Liver (tissue), 9 donors: ENCODE results near the gene TNS1. TPM values are rescaled to one million over a fixed set of nuclear protein-coding genes. Genes with fewer than 3 reads are reported as not detected.

ENCODE experiments used
- DNase-seq: peaks from one replicate; pipeline ENCODE4 v3.0.0-alpha.2; 2017; ENCODE audit warnings: low spot score
- H3K27ac ChIP-seq, 2 donors: one replicate each; pipeline ENCODE4 v1.7.0; 2013; ENCODE audit warnings: inconsistent platforms in 2 of 2, low read length in 2 of 2, control low read depth in 1 of 2, low read depth in 1 of 2, mild to moderate bottlenecking in 1 of 2
- H3K27me3 ChIP-seq, 4 donors: one replicate each; pipeline versions ENCODE4 v1.6.1 to v1.7.0; 2013; ENCODE audit warnings: low read length in 3 of 4, inconsistent platforms in 1 of 4, mild to moderate bottlenecking in 1 of 4, moderate library complexity in 1 of 4; ENCODE audit not compliant: control insufficient read depth in 4 of 4, insufficient read depth in 4 of 4
- H3K36me3 ChIP-seq, 4 donors: one replicate each; pipeline versions ENCODE4 v1.6.1 to v1.7.0; 2013; ENCODE audit warnings: low read length in 3 of 4, mild to moderate bottlenecking in 3 of 4, low read depth in 1 of 4, moderate library complexity in 1 of 4; ENCODE audit not compliant: control insufficient read depth in 4 of 4, insufficient read depth in 3 of 4
- H3K4me1 ChIP-seq, 4 donors: one replicate each; pipeline versions ENCODE4 v1.6.1 to v1.7.0; 2013; ENCODE audit warnings: low read length in 3 of 4, mild to moderate bottlenecking in 3 of 4, moderate library complexity in 1 of 4; ENCODE audit not compliant: control insufficient read depth in 4 of 4, insufficient read depth in 4 of 4
- H3K4me3 ChIP-seq, 3 donors: one replicate each; pipeline versions ENCODE4 v1.6.1 to v1.7.0; 2013; ENCODE audit warnings: low read length in 3 of 3, control low read depth in 1 of 3, low read depth in 1 of 3, mild to moderate bottlenecking in 1 of 3
- H3K9ac ChIP-seq, 2 donors: one replicate each; pipeline ENCODE4 v1.7.0; 2013; ENCODE audit warnings: low read length in 2 of 2, mild to moderate bottlenecking in 2 of 2, moderate library complexity in 2 of 2, control low read depth in 1 of 2, low read depth in 1 of 2
- H3K9me3 ChIP-seq, 4 donors: one replicate each; pipeline versions ENCODE4 v1.6.1 to v1.7.0; 2013; ENCODE audit warnings: low read length in 3 of 4; ENCODE audit not compliant: control insufficient read depth in 4 of 4
- ATF3 ChIP-seq: IDR thresholded peaks from 2 replicates; pipeline ENCODE4 v1.6.1; 2016; ENCODE audit warnings: antibody characterized with exemption
- CTCF ChIP-seq: fragments of 150-350 bp; IDR thresholded peaks from 2 replicates; pipeline ENCODE4 v1.5.1; 2017; ENCODE audit warnings: improper control_type of control experiment, low read depth, low read length; ENCODE audit not compliant: missing input control
- EGR1 ChIP-seq, 2 donors: IDR thresholded peaks; 2 replicates each; pipeline ENCODE4 v1.6.1; 2016 to 2018; ENCODE audit warnings: antibody characterized with exemption in 2 of 2, low read depth in 2 of 2
- FOXA1 ChIP-seq: IDR thresholded peaks from 2 replicates; pipeline ENCODE4 v1.6.1; 2016; ENCODE audit warnings: antibody characterized with exemption
- FOXA2 ChIP-seq: IDR thresholded peaks from 2 replicates; pipeline ENCODE4 v1.6.1; 2016; ENCODE audit warnings: antibody characterized with exemption
- GABPA ChIP-seq, 2 donors: IDR thresholded peaks in 1 of 2; conservative IDR thresholded peaks in 1 of 2; 2 replicates each; pipeline ENCODE4 v1.6.1; 2016; ENCODE audit warnings: antibody characterized with exemption in 2 of 2, mild to moderate bottlenecking in 1 of 2, moderate library complexity in 1 of 2
- HNF4A ChIP-seq, 2 donors: conservative IDR thresholded peaks; 2 replicates each; pipeline ENCODE4 v1.6.1; 2016; ENCODE audit warnings: antibody characterized with exemption in 2 of 2, mild to moderate bottlenecking in 2 of 2
- HNF4G ChIP-seq: IDR thresholded peaks from 2 replicates; pipeline ENCODE4 v1.6.1; 2016; ENCODE audit warnings: antibody characterized with exemption
- JUND ChIP-seq, 2 donors: IDR thresholded peaks; 2 replicates each; pipeline ENCODE4 v1.6.1; 2016; ENCODE audit warnings: antibody characterized with exemption in 2 of 2
- MAX ChIP-seq: IDR thresholded peaks from 2 replicates; pipeline ENCODE4 v1.6.1; 2016; ENCODE audit warnings: antibody characterized with exemption
- NR2F2 ChIP-seq: IDR thresholded peaks from 2 replicates; pipeline ENCODE4 v1.6.1; 2016; ENCODE audit warnings: antibody characterized with exemption
- RAD21 ChIP-seq, 2 donors: IDR thresholded peaks; 2 replicates each; pipeline ENCODE4 v1.6.1; 2016; ENCODE audit warnings: antibody characterized with exemption in 2 of 2, mild to moderate bottlenecking in 2 of 2
- REST ChIP-seq: IDR thresholded peaks from 2 replicates; pipeline ENCODE4 v1.6.1; 2016; ENCODE audit warnings: antibody characterized with exemption, mild to moderate bottlenecking
- RXRA ChIP-seq, 2 donors: IDR thresholded peaks; 2 replicates each; pipeline ENCODE4 v1.6.1; 2017 to 2018; ENCODE audit warnings: antibody characterized with exemption in 2 of 2, mild to moderate bottlenecking in 1 of 2
- SP1 ChIP-seq: IDR thresholded peaks from 2 replicates; pipeline ENCODE4 v1.6.1; 2018; ENCODE audit warnings: antibody characterized with exemption, mild to moderate bottlenecking
- TAF1 ChIP-seq: conservative IDR thresholded peaks from 2 replicates; pipeline ENCODE4 v1.6.1; 2016; ENCODE audit warnings: antibody characterized with exemption, mild to moderate bottlenecking
- YY1 ChIP-seq: IDR thresholded peaks from 2 replicates; pipeline ENCODE4 v1.6.1; 2016; ENCODE audit warnings: antibody characterized with exemption, mild to moderate bottlenecking
- WGBS: extraction: QIAGEN DNeasy Blood & Tissue Kit; methylation state at CpG from one replicate; pipeline ENCODE4 v1.1.7; 2013; 5-methylcytosine and 5-hydroxymethylcytosine counted together
- polyA plus RNA-seq, 2 donors: library from polyadenylated mRNA; stranded (reverse) in 1 of 2; unstranded in 1 of 2; fragments of 200-250 nt in 1 of 2; fragments of >200 nt in 1 of 2; fragmentation: Nextera tagmentation in 1 of 2; extraction: Ambion mirVana in 1 of 2; gene quantifications; one replicate each; pipeline versions ENCODE4 v1.2.1 to v1.2.3, GENCODE V29; 2013 to 2015
- total RNA-seq, 2 donors: library from RNA; depleted of rRNA; stranded (reverse); fragments of >200 nt; gene quantifications; one replicate each; pipeline ENCODE4 v1.2.3, GENCODE V29; 2014
- TF ChIP-seq, protein P1 (sequence below): IDR thresholded peaks from 2 replicates; pipeline ENCODE4 v1.6.1; 2016; ENCODE audit warnings: antibody characterized with exemption
- donor health status: healthy.
- donor health status: healthy.
- donor health status: healthy.
- donor health status: healthy.
- donor health status: healthy.

The TNS1 gene
- total and polyA plus RNA-seq, 4 donors, result 16.3 to 128 (median 57.3) TPM

DNA sequence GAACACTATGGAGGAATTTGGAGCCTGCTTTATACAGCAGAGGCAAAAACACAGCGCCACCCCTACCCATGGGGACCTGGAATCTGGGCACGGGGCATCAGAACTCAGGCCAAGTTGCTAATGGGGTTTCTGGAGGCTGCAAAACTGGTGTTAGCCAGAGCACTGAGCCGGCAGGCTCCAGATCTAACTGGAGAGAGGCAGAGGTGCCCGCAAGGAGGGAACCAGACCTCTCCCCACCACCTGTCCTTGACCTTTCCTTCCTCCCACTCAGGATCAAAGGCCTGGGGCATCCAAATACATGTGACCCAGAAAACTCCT lies 126.6 kb downstream of the TNS1 start:
- H3K4me1 ChIP-seq, result no peaks in the 10 kb centered on the region
- no peaks in the 10 kb centered on the region for H3K9me3 ChIP-seq
- H3K4me3 ChIP-seq, result no peak overlapping the region
- H3K36me3 ChIP-seq, result peaks cover 10 to 98% (median 68%) of the 10 kb centered on the region in 4 donors
- H3K27me3 ChIP-seq, result no peaks in the 10 kb centered on the region
- no peak overlapping the region for H3K9ac ChIP-seq
- DNase-seq, result no peak
- 93% methylated on average over 4 of the region's 4 CpGs for WGBS
- no peak for TF ChIP-seq RXRA (IDR thresholded peaks at IDR 0.05)
- TF ChIP-seq CTCF, result no peak
- peak overlapping the region in 1 of 2 donors; percentile 10 for H3K27ac ChIP-seq

DNA sequence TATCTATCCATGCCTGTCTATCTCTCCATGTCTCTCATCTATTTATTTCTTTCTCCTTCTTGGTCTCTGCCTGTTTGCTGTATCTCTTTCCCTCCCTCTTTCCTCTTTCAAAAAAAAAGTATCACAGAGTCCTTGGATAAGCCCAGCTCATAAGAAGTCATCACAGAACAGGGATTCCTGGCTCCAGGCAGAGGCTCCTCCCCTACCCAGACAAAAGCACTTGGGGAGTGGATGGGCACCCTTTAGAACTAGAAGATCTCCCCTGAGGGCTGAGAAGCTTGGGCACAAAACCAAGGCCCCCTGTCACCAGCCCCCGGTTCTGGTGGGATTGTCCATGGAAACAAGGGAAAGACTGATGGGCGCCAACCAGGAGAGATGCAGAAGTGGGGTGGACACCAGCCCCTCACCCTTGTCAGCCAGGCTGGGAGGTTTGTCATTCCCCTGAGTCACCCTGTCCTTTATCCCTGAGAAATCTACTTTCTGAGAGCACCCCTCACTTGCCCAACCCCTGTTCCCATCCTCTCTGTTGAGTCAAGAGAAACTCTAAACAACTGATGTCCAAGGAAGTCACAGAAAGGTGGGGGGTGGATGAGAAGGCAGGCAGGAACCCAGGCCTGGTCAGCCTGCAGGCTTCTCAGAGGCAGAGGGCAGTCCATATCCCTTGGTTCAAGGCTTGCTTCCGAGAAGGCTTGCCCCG lies 127.1 kb downstream of the TNS1 start:
- Histone ChIP-seq H3K9me3 (no peaks in the 10 kb centered on the region), H3K4me3 (no peak overlapping the region), H3K36me3 (peaks cover 9 to 98% (median 68%) of the 10 kb centered on the region in 4 donors), H3K4me1 (no peaks in the 10 kb centered on the region), H3K27me3 (no peaks in the 10 kb centered on the region), H3K9ac (no peak overlapping the region), H3K27ac (peak overlapping the region in 1 of 2 donors; percentile 10)
- DNase-seq, result no peak
- TF ChIP-seq ATF3 (no peak), NR2F2 (no peak), YY1 (no peak)
- 92% methylated on average over 4 of the region's 4 CpGs for WGBS

DNA sequence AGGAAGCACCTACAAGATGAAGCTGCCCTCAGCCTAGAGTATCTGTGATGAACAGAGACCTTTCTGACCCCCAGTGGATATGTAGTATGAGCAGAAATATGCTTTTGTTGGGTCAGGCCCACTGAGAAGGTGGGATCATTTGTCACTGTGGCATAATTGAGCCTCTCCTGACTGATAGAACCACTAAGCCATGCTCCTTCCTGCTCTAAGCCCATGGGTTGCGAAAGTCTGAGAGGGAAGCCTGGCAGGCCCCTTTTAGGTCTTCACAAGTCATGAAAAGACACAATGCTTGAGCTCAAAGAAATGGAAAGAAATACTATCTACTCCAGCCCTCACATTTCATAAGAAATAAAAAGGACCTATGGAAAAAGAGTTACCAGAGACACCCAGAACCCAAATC lies 127.7 kb downstream of the TNS1 start:
- DNase-seq, result no peak
- no peaks in the 10 kb centered on the region for H3K9me3 ChIP-seq
- no peak overlapping the region for H3K9ac ChIP-seq
- peaks cover 10 to 98% (median 62%) of the 10 kb centered on the region in 4 donors for H3K36me3 ChIP-seq
- no peak for TF ChIP-seq FOXA1
- TF ChIP-seq RAD21 (IDR thresholded peaks at IDR 0.05), result no peak
- TF ChIP-seq NR2F2, result no peak
- no peak for TF ChIP-seq FOXA2
- TF ChIP-seq EGR1 (IDR thresholded peaks at IDR 0.05; ENCODE audit: low read depth in 2 of 2), result no peak
- no peak for TF ChIP-seq JUND (IDR thresholded peaks at IDR 0.05)
- TF ChIP-seq CTCF, result no peak
- TF ChIP-seq ATF3, result no peak
- no peak for TF ChIP-seq GABPA (IDR thresholded peaks at IDR 0.05 in 1 of 2, conservative IDR thresholded peaks at IDR 0.05 in 1 of 2)
- TF ChIP-seq REST, result no peak
- TF ChIP-seq HNF4A (conservative IDR thresholded peaks at IDR 0.05), result no peak
- no peak for TF ChIP-seq HNF4G
- no peak for TF ChIP-seq YY1
- no peak for TF ChIP-seq RXRA (IDR thresholded peaks at IDR 0.05)
- no peak for TF ChIP-seq MAX
- TF ChIP-seq, protein P1, sequence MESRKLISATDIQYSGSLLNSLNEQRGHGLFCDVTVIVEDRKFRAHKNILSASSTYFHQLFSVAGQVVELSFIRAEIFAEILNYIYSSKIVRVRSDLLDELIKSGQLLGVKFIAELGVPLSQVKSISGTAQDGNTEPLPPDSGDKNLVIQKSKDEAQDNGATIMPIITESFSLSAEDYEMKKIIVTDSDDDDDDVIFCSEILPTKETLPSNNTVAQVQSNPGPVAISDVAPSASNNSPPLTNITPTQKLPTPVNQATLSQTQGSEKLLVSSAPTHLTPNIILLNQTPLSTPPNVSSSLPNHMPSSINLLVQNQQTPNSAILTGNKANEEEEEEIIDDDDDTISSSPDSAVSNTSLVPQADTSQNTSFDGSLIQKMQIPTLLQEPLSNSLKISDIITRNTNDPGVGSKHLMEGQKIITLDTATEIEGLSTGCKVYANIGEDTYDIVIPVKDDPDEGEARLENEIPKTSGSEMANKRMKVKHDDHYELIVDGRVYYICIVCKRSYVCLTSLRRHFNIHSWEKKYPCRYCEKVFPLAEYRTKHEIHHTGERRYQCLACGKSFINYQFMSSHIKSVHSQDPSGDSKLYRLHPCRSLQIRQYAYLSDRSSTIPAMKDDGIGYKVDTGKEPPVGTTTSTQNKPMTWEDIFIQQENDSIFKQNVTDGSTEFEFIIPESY, result no peak
- TF ChIP-seq TAF1, result no peak
- no peak for TF ChIP-seq SP1
- H3K4me1 ChIP-seq, result no peaks in the 10 kb centered on the region
- no peak overlapping the region for H3K4me3 ChIP-seq
- 98% methylated on average over 1 of the region's 1 CpG for WGBS
- H3K27me3 ChIP-seq, result no peaks in the 10 kb centered on the region
- H3K27ac ChIP-seq, result no peak overlapping the region
